Fibroblast of villous mesenchyme (primary cell): ENCODE measurements around the gene QRFP. TPM values are rescaled to one million over a fixed set of nuclear protein-coding genes. Genes with fewer than 3 reads are reported as not detected.

ENCODE experiments used
- DNase-seq: peaks from one replicate; pipeline ENCODE4 v3.0.0-alpha.2; 2010; ENCODE audit warnings: low read depth
- H3K4me3 ChIP-seq: 2 replicates; pipeline ENCODE4 v1.5.1; 2011; ENCODE audit warnings: low read depth, mild to moderate bottlenecking, low read length
- CTCF ChIP-seq: IDR thresholded peaks from 2 replicates; pipeline ENCODE4 v1.5.1; 2012; ENCODE audit warnings: low read depth, mild to moderate bottlenecking, low read length; ENCODE audit not compliant: insufficient read depth
- total RNA-seq: library from RNA; depleted of rRNA; stranded (reverse); fragments of >200 nt; gene quantifications from 2 replicates; pipeline ENCODE4 v1.2.3, GENCODE V29; 2012

QRFP gene
- total RNA-seq, 1 donor: not detected

DNA sequence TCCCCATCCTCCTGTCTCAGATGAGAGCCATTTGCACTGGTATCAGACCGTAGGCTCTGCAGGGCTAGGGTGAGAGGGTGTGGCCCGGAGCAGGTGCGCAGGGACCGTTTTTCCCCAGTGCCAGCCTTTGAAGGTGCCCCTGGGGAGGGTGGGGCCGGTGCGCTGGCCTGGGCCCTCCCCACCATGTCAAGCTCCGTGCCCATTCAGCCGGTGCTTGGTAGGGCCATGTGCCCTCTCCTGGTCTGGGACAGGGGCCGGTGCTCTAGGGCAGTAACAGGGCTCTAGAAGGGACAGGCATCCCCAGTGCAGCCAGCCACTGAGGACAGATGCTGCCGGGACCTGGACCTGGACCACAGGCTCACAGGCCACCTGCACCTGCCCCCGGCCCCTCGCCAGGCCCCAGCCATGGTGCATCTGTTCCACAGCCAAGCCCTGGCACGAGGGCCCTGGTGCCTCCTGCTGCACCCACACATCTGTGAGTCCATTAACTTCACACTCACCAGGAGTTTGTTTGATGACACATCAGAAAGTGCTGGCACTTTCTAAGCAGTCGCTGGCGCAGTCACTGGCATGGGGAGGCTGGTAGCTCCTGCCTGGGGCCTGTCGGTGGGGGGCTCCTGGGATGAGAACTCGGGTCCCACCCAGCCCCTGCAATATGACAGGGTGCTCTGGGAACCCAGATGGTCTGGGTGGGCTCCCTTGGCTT is 5.0 kb upstream of the QRFP start:
- DNase-seq: no peak

DNA sequence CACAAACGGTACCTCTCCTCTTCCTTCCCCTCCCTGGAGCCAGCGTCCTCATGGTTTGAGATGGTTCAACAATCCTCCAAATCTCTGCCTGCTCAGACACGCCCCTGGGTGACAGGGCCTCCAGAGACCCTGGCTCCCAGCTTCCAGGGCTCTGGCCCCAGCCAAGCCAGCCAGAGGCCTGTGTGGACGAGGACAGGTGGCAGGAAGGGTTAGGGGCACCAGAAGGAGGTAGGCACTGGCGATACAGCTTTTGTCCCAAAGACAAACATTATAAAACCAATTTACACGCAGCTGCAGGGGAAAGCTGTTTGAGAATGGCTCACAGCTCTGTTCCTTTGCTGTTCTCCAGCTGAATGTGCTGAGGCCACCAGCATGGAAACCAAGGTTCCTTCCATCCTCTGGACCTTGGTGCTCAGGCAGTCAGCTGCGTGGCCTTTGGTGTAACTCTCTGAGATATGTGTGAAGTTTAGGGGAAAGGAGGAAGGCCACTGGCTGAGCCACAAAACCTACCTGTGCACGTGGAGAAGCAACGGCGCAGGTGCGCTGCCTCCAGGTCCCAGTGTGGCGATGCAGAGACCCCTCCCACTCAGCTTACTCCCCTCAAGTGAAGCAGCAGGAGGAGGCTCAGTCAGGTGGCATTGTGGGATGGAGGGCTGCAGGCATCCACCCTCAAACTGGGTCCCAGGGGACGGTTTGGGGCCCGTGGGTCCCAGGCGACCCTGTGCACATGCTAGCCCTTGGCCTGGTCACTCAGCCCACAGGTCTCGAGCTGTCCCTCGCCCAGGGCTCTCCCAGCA is 4.3 kb upstream of the QRFP start:
- H3K4me3 ChIP-seq: no peak overlapping the region
- no peak for TF ChIP-seq CTCF
- DNase-seq: no peak

More for the DNA sequence above, 5.0 kb upstream of the QRFP start:
- TF ChIP-seq CTCF: no peak
- H3K4me3 ChIP-seq: no peak overlapping the region

DNA sequence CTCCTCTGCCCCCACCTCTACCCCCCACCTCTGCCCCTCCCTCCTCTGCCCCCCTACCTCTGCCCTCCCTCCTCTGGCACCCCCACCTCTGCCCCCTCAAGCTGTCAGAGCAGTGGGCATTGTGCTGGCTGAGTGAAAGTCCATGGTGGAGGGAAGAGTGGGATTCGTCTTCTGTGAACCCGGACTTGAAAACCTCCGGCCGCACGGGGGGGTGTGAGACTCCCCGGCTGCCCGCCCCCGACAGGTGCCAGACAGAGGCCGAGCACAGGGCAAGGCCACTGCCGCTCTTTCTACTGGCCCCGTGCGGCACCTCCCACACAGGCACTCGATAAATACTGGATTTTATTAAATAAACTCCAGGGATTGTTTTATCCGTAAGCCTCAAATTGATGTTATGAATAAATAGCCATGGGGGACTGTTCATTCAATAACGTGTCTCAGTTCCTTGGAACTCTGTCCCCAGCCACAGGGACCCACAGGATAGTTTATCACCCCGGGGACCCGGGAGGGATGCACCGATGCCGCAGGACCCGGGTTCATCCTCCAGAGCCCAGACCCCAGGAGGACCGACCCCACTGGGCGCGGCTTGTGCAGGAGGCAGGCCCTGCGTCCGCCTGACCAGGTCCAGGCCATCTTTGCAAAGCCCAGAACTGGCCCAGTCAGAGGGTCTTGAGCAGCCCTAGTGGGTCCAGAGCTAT is 2.6 kb upstream of the QRFP start:
- DNase-seq: no peak
- TF ChIP-seq CTCF: no peak
- H3K4me3 ChIP-seq: no peak overlapping the region

- H3K4me3 ChIP-seq: no peak overlapping the region
- DNase-seq: no peak
- no peak for TF ChIP-seq CTCF
Measured at GRCh38 chr9:130898552-130898852, 1.9 kb upstream of the QRFP start.

- no peak for TF ChIP-seq CTCF
- no peak overlapping the region for H3K4me3 ChIP-seq
- DNase-seq: no peak
Measured at GRCh38 chr9:130897848-130898551, 1.4 kb upstream of the QRFP start.

GRCh38 chr9:130897105-130897751 is 616 bp upstream of the QRFP start:
- DNase-seq: no peak
- TF ChIP-seq CTCF: no peak
- no peak overlapping the region for H3K4me3 ChIP-seq
